GM19035 (cell line): ENCODE measurements around the gene PREP.
"Not testable (repeated sequence)": the region's sequence is repeated elsewhere in the genome, so short reads cannot be mapped to it uniquely, and the experiment has no call there.

Experiments used
- ATAC-seq: cut with Tn5 transposase; IDR thresholded peaks from one replicate; pipeline ENCODE4 v1.9.1; 2021; ENCODE audit not compliant: unreplicated experiment

Gene PREP

DNA sequence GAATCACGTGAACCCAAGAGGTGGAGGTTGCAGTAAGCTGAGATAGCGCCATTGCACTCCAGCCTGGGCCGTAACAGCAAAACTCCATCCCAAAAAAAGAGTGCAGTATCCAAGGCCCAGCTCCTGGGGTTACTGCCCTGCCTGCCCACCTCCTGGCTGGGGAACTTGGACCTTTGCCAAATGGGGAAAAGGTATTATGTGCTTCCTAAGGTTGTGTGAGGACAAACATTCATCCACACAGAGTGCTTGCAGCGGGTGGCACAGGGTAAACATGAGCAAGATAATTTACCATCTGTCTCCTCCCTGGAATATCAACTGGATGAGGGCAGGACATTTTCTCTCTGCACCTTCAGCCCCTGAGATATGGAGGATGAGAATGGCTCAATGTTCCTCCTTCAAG lies 128.2 kb downstream of the PREP start:
- ATAC-seq, result no peak

DNA sequence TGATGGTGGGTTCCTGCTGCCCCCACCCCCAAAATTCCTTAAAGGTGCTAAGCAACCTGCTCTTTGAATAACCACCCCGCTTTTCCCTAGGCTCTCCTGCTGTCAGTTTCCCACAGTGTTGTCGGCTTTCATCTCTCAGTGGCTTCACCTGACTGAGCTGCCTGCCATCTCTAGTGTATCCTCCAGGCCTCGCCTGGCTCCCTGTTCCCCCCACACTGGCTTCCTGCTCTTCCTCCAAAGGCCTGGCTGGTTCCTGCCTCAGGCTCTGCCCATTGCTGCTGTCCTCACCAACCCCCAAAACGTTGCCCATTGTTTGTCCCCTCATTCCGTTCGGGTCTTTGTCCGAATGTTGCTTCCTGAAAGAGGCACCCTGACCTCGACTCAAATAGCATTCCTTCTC lies 129.3 kb downstream of the PREP start:
- ATAC-seq, result no peak

DNA sequence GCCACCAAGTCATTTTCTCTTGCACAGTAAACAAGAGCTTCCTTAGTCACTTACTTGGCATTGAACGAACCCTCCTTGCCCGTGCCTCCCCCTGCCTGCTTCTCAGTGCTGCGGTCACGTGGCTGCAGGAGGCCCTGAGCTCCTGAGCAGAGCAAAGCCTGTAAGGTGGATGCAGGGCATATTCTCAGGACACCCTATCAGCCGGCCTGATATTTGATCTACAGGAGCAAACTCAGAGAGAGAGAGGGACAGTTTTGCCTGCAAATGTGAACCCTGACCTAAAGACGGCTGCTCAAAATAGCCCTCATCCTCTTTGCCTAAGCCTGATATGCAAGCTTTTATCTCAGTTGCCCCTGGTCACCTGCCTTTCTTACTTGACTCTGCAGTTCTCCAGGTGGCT lies 130.1 kb downstream of the PREP start:
- ATAC-seq, result no peak

DNA sequence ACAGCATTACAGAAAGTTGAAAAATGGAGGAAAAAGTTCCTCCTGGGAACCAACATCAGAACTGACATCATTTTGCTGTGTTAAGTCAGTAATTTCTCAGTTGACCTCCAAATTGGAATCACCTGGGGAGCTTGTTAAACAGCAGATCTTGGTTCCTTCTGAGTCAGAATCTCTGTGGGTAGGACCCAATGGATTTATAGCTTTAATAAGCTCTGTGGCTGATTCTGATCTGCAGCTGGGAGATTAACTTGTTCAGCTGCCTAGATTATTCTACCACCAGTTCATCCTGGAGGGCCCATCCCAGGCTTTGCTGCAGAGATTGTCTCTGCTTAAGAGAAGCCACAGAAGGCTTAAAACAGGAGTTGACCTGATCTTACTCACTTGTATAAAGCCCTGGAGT lies 132.4 kb downstream of the PREP start:
- no peak for ATAC-seq

DNA sequence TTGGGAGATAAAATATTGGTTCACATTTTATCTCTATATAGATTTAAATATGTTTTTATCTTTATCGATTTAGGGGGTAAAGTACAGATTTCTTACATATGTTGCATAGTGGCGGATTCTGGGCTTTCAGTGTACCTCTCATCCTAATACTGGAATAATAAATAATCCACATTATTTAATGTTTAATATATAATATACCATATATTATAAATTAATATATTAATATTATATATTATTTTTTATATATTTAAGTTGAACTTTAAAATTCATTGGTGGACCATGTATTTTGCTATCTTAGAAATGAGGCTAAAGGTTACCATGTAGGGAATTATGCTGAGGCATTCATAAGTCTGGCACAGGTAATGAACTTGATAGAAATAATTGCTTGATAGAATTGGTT lies 133.5 kb downstream of the PREP start:
- no peak for ATAC-seq

DNA sequence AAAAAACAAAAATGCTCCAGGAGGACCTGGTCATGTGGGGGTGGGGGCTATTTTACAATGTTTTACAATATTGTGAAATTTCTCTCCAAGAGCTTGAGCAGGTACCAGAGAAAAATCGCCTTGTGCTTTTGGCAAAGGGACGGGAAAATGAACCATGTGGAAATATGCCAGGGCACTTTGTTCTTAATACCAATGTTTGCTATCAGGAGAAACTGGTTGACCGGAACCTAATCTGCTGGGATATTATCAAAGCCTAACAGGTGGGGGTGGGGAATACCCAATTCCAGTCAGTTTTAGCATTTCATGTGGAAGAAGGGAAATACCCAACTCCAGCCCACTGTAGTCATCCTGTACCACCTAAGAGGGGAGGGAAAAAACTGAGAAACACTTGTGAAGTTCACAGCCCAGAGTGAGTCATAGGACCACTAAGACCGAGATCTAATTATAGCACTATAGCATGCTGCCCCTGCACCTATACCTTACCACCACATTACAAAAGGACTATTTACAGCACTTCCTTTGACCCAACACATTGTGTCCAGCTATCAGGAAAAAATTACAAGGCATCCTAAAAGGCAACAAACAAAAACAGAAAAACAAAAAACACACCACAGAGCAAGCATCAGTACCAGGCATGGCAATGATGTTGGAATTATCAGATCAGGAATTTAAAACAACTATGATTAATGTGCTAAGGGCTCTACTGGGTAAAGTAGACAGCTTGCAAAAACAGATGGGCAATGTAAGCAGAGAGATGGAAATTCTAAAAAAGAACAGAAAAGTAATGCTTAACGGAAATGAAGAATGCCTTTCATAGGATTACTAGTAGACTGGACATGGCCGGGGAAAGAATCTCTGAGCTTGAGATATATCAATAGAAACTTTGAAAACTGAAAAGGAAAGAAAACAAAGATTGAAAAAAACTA lies 138.9 kb downstream of the PREP start:
- no peak for ATAC-seq

DNA sequence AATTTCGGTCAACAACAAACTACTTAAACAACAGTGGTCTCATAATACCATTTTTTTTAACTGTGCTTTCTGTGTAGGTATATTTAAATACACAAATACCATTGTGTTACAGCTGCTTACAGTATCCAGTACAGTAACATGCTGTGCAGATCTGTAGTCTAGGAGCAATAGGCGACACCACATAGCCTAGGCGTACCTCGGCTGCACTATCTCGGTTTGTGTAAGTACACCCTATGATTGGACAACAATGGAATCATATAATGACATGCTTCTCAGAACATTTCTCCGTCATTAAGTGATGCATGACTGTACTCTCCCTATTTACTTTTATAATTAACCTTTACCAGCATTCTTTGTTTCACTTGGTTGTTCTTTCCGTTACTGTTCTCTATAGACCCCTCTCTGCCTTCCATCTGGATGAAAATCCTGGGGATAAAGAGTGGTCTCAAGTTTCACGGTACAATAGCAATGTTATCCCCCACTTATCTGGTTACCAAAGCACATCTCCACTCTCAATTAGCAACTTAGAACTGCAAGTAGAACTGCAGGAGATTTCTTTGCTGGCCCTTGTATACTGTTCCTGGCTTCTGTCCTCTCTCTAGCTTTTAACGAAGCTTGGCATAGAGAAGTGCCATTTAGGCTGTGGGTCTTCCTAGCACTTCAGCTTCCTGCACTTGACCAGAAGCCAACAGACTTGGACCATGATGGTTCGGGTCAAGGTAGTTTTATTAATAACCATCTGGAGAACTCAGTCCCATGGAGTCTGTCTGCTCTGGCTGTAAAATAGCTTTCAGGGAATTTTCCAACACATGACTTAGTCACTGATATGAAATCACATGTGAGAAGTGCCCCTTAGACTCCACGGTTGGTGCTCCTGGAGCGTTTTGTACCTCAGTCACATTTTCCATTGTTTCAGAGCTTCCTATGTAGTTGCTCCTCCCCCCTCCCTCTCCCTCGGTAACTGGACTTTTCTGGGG lies 142.7 kb downstream of the PREP start:
- no peak for ATAC-seq

DNA sequence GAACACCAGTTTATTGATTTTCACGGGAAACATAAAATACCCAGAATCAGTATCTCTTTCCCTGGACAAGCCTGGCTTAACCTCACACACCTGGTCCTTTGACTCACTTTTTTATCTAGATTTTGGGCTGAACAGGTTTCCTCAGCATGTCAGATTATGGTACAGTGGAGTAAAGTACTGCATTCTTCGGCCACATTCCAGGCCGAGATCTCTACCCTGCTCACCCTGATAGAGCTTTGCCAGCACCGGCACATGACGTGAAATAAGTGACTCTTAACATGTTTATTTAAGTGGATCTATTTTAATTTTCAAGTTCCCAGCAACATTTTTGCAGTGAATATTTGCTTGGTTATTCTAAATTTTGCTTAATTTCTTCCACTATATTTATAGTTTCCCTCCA lies 144.1 kb downstream of the PREP start:
- ATAC-seq, result no peak

DNA sequence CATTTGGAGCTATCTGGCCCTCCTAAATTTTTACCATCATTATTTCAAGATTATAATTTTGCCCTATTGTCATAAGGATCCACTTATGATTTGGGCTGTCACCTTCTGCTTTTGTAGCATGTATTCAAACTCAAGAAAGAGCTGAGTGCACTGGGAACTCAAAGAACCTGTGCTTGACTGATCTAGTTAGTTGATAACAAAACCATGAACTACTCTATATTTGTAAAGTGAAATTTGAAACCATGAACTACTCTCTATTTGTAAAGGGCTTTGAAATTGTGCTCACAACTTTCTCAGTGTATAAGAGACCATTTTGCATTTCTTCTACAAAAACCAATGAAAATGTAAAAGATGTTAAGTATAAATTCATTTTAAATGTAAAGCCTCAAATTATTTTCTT lies 145.5 kb downstream of the PREP start:
- no peak for ATAC-seq

DNA sequence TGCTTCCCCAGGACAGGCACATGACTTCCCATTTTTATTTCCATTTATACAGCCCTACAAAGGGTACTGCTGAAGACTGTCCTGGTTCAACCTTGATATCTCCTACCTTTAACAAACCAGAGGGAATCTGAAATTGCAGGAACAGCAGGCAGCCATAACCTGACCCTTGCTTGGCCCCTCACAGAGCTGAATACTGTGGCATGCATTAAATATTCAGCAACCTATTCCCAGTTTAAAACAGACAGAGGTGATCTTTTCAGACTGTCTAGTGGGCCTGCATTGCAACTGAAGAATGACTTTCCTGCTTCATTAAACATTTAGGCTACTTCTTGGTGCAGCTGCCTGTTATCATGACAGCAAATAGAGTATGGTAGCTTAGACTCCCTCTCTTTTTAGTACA lies 146.3 kb downstream of the PREP start:
- ATAC-seq, result no peak

DNA sequence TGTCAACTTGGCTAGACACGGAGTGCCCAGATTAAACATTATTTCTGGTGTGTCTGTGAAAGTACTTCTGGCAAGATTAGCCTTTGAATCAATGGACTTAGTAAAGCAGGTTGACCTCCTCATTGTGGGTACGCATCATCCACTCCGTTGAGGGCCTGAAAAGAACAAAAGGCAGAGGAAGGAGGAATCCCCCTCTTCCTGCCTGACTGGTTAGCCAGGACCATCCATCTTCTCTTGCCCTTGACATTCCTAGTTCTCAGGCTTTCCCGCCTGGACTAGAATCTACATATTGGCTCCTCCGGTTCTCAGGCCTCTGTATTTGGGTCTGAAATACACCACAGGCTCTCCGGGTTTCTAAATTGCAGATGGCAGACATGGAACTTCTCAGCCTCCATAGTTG lies 149.1 kb downstream of the PREP start:
- ATAC-seq, result no peak

DNA sequence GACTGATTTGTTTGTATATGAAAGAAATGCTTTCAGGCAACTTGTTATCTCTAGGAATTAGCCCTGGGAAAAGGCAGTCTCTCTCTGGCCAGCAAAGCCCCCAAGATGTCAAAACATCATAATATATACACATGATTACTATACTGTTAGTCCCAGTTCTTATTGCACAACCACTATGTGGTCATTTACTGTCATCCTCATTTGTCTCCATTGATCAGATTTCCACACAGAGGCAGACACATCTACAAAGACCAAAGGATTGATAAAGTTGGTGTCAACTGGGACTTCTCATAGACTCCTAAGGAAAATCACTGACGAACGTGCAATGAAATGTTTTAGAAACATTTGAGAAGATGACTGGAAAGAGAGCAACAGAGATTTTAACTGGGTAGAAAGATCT lies 151.2 kb downstream of the PREP start:
- no peak for ATAC-seq

DNA sequence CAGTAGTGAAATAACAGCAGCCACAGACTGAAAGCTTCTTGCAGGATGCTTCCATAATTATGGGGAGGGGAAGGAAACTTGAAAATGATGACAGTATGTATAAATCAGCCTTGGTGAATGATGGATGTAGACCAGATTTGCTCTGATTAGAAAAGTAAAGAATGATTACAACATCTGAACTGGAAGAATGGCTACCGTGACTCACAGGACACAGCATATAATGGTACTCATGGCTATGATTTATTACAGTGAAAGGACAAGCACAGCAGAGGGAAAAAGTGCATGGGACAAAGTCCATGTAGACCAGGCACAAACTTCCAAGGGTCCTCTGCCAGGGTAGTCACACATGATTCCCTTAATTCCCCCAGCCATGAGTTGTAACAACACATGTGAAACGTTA lies 152.3 kb downstream of the PREP start:
- ATAC-seq, result no peak

DNA sequence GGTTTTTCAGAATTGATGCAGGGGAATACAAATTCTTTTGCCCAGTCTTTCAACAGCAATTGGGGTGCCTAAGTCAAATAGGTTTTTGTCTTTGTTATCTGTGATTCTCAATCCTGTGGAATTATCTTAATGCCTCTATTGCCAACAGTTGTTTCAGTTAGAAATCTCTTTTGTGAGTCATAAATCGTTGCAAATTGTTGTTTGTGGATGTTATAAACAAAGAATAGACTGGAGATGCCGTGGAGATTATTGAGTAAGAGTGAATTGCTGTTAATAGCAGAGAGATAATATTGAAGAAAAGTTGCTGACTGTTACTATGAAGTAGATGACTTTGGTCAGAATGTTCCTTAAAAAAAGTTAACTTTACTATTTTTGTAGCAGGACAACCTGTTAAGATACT lies 159.4 kb downstream of the PREP start:
- ATAC-seq, result no peak

DNA sequence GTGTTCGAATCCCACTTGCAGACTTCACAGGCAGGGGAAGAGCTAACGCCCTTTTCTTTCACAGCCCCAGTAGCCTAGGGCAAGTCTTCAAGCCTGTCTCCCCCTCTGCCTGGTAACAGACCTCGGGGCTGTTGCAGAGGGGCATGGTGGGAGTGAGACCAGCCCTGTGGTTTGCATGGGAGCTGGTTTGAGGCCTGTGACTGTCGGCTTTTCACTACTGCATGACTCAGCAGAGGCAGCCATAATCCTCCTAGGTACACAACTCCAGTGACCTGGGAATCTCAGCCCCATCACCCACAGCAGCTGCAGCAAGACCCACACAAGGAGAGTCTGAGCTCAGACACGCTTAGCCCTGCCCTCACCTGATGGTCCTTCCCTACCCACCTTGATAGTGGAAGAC lies 167.7 kb downstream of the PREP start:
- no peak for ATAC-seq

DNA sequence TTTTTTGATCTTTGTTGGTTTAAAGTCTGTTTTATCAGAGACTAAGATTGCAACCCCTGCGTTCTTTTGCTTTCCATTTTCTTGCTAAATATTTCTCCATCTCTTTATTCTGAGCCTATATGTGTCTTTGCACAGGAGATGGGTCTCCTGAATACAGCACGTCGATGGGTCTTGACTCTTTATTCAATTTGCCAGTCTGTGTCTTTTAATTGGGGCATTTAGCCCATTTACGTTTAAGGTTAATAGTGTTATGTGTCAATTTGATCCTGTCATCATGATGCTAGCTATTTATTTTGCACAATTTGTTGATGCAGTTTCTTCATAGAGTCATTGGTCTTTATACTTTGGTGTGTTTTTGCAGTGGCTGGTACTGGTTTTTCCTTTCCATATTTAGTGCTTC lies 171.1 kb downstream of the PREP start:
- not testable (repeated sequence) for ATAC-seq
